NOMO-1 treated with DMSO at 0.1 percent for 48 hours (cell line): Measurements from ENCODE around the gene EEF1AKMT2.

ENCODE experiments used
- DNase-seq: peaks from one replicate; lab custom pipeline; 2025; ENCODE audit not compliant: unreplicated experiment; lab: John Stamatoyannopoulos, UW

EEF1AKMT2 gene

GRCh38 chr10:124739119-124739921, 52.4 kb downstream of the EEF1AKMT2 start:
- no peak for DNase-seq

DNA sequence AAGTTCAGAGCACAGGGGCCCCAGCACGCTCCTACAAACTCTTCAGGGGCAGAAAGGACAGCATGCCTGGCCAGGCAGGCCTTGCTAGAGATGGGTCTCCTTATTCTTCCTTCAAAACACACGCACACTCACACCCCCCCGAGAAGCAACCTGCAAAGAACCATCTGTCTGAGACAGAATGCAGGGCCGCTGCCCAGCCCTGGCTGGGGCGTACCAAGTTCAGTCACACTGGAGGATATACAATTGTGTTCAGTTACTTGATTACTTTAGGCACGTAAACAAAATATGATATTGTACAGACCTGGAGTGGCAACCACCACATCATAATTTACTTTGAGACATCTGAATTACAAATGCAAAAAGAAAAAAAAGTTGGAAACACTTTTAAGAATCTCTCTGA, 53.2 kb downstream of the EEF1AKMT2 start:
- no peak for DNase-seq

DNA sequence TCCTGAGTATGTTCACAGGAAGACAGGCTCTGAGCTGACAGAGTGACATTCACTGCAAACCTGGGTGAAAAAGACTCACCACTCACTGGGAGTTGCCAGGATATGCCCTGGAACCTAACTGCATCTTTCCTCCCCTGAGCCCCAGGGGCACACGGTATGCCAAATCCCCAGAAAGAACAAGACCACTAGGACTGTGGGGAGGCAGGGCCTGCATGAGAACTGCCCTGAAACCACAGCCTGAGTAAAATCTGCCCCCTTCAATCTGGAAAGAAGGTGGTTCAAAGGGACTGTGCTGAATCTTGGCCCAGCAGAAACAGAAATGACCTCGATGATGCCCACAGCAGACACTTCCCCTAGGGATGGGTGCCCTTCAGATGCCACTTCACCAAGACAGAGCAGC, 54.0 kb downstream of the EEF1AKMT2 start:
- DNase-seq: no peak

DNA sequence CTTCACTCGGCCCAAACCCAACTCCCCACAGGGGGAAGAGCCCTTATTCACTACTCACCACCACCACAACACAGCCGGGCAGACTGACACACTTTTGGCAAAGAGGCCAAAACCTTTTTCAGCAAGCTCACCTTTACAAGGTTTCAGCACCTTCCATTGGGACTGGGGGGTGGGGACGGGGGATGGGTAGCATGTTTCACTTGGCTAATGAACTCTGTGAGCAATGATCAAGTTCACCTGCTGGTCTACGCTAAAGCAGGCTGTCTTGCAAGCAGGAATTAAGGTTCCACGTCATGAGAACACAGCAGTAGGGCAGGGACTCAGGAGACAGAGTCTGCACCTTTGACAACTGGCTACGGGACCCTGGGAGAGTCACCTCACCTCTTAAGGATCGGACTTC, 54.5 kb downstream of the EEF1AKMT2 start:
- DNase-seq: no peak

DNA sequence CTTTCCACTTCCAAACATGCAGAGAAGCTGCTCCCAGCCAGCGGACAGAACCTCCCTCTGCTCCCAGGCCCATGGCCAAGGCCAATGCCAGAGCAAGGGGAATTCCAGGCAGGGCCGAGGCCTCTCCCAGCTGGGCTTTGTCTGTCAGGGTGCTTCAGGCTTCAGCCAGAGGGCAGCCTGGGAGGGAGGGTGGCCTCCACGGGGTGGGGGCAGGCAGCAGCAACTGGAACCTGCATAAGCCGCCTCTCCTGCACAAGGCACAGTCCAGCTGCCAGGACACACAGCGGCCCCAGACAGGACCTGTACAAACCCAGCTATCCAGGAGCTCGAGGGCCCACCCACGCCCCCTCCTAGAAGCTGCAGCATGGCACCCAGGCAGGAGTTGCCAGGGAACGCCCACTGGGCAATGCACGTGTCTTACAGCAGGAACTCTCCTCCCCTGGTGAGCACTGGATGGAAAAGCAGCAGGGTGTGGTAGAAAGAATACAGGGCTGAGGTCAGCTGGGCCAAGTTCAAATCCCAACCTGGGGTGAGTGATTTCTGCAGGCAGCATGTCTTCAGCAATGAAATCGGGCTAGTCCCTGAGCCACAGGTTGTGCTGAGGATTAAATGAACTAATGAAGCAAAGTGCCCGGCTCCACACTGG, 55.1 kb downstream of the EEF1AKMT2 start:
- no peak for DNase-seq

DNA sequence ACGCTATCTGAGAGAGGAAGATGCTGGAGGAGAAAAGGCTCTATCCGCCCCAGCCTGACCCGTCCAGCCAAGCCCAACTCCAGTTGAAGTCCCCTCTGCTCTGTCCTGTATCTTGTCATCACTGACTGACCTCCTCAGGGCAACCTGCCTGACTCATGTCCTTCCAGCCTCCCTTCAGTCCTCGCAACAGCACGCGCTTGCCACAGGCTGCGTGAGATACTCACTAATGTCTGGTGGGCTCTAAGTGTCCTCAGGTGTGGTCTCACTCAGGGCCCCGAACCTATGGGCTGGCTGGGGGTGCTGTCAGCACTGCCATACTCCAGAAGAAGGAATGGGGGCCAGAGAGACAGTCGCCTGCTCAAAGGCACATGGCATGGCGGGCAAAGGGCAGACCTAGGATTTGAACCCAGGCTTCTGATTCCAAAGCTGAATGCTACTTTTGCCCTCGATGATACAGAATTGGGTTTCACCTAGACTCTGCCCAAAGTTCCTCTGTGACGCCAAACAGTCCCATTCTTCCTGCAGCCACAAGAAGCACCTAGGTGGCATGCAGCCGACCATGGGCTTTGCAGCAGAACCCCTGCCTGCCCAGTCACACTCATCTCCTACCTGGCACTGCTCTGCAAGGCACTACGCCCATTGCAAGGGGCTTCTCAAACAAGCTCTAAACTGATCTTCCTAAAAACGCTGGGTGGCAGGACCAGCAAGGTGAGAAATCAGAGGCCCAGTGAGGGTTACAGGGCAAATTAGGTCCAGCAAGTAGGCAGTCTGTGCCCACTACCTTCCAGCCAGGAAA, 56.0 kb downstream of the EEF1AKMT2 start:
- DNase-seq: no peak

DNA sequence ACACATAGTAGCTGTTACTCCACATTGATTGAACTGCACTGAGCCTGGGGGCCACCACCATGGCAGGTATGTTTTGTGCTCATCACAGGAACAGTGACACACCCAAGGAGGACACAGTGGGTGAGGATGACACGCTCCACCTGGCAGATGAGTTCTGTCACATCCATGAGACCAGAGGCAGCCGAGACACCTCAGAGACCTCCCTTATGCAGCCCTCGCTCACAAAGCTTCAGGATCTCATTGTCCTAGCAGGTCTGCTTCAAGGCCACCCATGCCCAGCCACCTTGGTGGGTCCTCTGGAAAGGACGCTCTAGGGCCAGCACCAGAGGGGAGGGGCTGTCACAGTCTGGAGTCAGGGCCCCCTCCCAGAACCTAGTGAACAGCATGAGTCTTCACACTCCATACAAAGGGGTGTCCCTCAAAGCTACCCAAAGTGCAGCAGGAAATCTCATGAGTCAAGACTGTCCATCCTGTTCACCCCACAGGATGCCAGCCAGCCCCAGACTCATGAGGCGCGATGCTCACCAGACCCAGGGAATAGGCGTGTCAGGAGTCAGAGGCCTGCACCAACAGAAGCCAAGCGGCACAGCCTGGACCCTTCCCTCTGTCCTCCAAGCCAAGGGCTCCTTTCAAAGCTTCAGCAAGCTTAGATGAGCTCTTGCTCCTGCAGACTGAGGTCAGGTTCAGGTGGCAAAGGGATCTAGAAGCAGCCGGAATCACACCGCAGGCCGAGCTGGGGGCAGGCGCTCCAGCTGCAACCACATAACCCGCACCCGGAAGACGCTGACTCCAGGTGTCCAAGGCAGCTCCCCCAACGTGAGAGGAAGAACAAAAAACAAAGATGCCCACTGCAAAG, 57.1 kb downstream of the EEF1AKMT2 start:
- DNase-seq: no peak

DNA sequence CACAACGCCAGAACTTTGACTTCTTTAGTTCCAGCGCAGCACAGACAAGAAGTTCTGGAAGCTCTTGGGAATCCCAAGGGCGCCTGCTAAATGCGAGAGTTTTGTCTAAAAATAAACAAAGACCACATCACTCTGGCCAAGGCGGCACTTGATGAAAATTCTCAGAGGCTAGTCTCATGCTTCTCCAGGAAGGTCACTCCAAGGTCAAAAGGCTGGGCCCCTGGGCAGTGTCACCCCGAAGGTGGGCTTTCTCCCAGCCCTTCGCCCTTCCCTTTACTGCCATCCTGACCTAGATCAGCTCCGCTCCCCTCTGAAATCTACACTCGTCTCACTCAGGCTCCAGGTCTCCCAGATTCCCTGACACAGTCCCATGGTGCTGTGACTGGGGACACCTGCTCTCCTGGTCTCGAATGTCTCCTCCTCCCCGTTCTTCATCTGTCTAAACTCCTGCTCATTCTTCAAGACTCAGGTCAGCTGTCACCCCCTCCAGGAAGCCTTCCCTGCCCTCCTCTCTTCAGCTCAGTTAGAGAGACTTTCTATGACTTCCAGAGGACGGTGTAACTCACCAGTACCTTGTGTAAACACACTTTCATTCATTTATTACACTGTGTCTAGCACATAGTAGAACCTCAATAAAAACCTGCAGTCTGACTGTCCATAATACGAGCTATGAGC, 58.0 kb downstream of the EEF1AKMT2 start:
- DNase-seq: no peak

DNA sequence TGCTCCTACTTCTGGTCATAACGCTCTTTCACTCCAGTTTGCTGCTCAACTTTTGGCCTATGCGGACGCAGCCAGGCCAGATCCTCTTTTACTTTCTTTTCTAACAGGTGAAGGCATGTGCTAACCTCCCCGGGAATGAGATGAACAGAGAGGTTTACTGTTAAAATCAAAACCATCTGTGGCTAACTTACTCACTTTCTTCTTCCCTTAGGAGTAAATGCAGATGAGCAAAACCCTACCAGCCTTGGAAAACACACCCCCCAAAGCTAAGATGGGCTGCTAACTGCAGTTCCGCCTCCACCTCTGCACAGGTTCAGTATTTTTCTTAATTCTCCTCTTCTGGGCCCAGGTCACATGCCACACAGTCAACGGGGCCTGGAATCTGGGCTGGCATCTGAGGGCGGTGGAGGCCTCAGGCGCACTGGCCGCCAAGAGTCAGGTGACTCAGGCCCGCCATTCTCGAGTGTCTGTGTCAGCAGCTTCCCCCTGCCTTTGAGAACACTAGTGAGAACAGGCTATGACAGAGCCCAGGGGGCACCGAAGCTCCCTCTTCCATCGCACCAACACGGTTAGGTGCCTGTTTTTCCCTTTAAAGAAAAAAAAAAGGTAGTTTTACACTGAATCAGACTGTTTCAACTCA, 58.6 kb downstream of the EEF1AKMT2 start:
- DNase-seq: no peak

GRCh38 chr10:124731551-124731950, 60.1 kb downstream of the EEF1AKMT2 start:
- DNase-seq: no peak

GRCh38 chr10:124730790-124731189, 60.9 kb downstream of the EEF1AKMT2 start:
- DNase-seq: no peak

- DNase-seq: peak; percentile 69
Measured at GRCh38 chr10:124728830-124729661, 62.6 kb downstream of the EEF1AKMT2 start.

DNA sequence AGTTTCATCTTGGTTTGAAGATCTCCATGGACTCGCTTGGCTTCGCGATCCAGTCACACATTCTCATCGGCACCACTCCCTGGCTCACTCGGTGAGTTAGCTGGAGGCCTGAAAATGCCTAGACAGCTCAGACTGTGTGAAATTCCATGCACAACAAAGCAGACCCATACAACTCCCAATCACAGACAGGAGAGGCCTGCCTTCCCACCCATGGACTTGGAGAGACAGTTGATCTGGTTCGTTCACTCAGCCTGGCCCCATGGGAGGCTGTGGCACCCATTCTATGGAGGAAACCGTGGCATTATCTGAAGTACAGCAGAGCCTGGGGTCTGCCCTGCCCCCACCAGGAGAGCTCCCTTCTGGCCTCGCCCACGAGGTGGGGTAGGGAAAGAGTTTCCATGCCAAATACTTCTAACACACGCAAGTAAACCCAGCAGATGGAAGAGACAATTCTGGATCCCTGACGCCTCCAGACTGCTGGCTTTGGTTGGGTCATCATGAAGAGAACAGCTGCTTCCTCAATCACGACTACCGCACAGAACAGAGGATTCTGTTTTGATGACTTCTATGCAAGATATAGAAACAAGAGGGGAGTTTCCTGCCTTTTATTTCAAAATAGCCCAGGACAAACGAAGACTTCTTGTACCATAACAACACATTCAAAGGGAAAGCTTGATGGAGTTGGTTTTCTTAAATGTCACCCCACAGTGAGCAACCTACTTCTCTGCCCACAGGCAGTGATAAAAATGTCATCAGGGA, 63.4 kb downstream of the EEF1AKMT2 start:
- peak; percentile 65 for DNase-seq

- DNase-seq: no peak
Measured at GRCh38 chr10:124727361-124727960, 64.2 kb downstream of the EEF1AKMT2 start.

DNA sequence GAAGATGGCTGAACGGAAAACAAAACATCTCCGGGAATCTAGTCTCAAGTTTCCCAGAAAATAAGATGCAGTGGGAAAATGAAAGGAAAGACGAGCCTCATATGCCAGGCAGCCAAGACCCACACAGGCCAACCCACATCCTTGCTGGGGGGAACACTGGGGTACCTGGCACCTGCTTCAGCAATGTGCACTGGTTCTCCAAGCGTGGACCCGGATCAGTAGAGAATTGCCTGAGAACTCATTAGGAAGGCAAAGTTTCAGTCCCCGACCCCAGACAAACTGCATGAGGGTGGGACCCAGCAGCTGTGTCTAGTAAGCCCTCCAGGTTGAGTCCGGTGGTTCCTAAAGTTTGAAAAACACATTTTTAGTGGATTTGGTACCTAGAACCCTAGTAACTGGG, 65.9 kb downstream of the EEF1AKMT2 start:
- DNase-seq: no peak

DNA sequence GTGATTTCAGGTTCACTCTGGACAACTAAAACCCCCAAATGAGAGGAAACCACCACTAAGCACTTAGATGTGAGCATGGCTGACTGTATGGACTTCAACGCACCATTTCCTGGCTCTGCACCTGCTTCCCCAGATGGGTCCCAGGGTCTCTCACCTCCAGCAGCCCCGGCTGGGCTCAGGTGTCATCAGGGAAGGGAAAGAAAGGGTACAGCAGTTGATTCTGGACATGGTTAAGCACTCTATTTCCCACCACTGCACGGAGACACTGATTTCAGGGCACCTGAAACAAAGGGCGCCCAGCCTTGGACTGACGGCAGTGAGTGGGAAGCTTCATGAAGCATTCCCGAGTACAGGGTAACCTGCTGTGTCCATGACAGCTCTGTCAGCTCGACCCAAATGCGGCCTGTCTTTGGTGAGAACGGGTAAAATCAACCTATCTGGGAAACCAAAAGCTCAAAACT, 66.5 kb downstream of the EEF1AKMT2 start:
- DNase-seq: no peak

- DNase-seq: no peak
Measured at GRCh38 chr10:124724279-124725027, 67.2 kb downstream of the EEF1AKMT2 start.
